Esophagus muscularis mucosa (tissue), 4 donors: Measurements from ENCODE around the gene HOXD9. TPM values are rescaled to one million over a fixed set of nuclear protein-coding genes. Genes with fewer than 3 reads are reported as not detected.

Experiments used
- DNase-seq: peaks from one replicate; pipeline ENCODE4 v3.0.0-alpha.2; 2017; ENCODE audit errors: extremely low spot score
- H3K27ac ChIP-seq, 4 donors: fragments of 200-600 bp; sonication (generic); replicated peaks in 1 of 4; 1 replicate in 3 of 4; 2 replicates in 1 of 4; pipeline ENCODE4 v1.5.1; 2016 to 2019; ENCODE audit warnings: mild to moderate bottlenecking in 1 of 4
- H3K27me3 ChIP-seq, 4 donors: fragments of 200-600 bp; sonication (generic); one replicate each; pipeline versions ENCODE4 v1.5.1 to v1.6.0; 2016 to 2019
- H3K36me3 ChIP-seq, 4 donors: fragments of 200-600 bp; sonication (generic); one replicate each; pipeline ENCODE4 v1.5.1; 2016 to 2019
- H3K4me1 ChIP-seq, 4 donors: fragments of 200-600 bp; sonication (generic); one replicate each; pipeline ENCODE4 v1.5.1; 2016 to 2019
- H3K4me3 ChIP-seq, 4 donors: fragments of 200-600 bp; sonication (generic); 1 replicate in 2 of 4; 2 replicates in 2 of 4; pipeline ENCODE4 v1.5.1; 2016 to 2019; ENCODE audit warnings: mild to moderate bottlenecking in 4 of 4, moderate library complexity in 1 of 4
- H3K9me3 ChIP-seq, 4 donors: fragments of 200-600 bp; sonication (generic); 1 replicate in 3 of 4; 2 replicates in 1 of 4; pipeline ENCODE4 v1.5.1; 2016 to 2019
- EP300 ChIP-seq: sonication (generic); formaldehyde crosslinking; IDR thresholded peaks from one replicate; pipeline ENCODE4 v1.6.1; 2017; ENCODE audit warnings: antibody characterized with exemption
- POLR2A ChIP-seq: fragments of 450-650 bp; IDR thresholded peaks from one replicate; pipeline ENCODE4 v1.6.1; 2017; ENCODE audit warnings: antibody characterized with exemption, moderate library complexity, mild to moderate bottlenecking, low read depth
- POLR2AphosphoS5 ChIP-seq, 2 donors: sonication (generic); formaldehyde crosslinking; IDR thresholded peaks; one replicate each; pipeline ENCODE4 v1.6.1; 2017; ENCODE audit warnings: antibody characterized with exemption in 2 of 2
- WGBS: methylation state at CpG from one replicate; pipeline ENCODE4 v1.1.5; 2018; 5-methylcytosine and 5-hydroxymethylcytosine counted together
- intact Hi-C: fragments of 100-400 bp; cut with DNase I; formaldehyde crosslinking; loops from one replicate; pipeline ENCODE4 v1.15.1; 2023
- total RNA-seq, 4 donors: library from RNA; depleted of rRNA; stranded (reverse); fragments of >200 nt; gene quantifications; one replicate each; pipeline versions ENCODE4 v1.1.0 to v1.2.1, GENCODE V29; 2016
- TF ChIP-seq, protein P1 (sequence below), 3 experiments: fragments of 200-600 bp in 2 of 3; fragments of 450-650 bp in 1 of 3; sonication (generic) in 2 of 3; IDR thresholded peaks; one replicate each; pipeline ENCODE4 v1.5.1; 2017 to 2019; ENCODE audit warnings: antibody characterized with exemption in 3 of 3, mild to moderate bottlenecking in 2 of 3, moderate library complexity in 1 of 3

HOXD9 gene
- total RNA-seq, 4 donors from 2014 or later, result 0.83 to 2.2 (median 0.99) TPM

DNA sequence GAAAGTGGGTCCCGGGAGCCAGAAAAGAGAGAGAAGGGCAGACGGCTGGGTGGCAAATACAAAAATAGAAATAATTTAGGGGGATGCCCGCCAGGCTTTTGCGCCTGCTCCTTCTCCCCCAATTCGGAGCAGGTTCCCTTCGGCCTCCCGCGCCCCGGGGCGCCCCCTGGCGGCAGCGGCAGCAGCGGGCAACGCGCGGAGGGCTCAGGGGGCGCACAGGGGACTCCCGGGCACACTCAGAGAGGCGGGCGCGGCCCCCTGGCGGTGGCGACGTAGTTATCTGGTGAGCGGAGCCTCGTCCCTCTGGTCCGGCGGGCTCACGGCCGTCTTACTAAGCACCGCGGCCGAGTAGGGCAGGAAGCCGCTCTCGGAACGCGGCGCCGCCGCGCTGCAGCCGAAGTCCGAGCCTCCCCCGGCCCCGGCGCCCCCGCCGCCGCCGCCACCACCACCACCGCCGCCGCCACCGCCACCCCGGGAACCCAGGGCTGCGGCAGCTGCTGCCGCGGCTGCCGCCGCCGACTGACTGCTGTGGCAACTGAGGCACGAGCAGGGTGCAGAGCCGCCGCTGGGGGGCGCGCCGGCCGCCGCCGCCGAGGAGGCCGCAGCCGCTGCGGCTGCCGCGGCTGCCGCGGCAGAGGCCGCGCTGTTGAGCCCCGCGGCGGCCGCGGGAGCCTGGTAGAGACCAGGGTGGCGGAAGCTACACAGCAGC is 42.5 kb upstream of the HOXD9 start:
- Histone ChIP-seq H3K27ac (no peak overlapping the region), H3K4me1 (peaks cover 18 to 49% (median 45%) of the 10 kb centered on the region in 4 donors), H3K36me3 (no peaks in the 10 kb centered on the region), H3K9me3 (peaks cover 0 to 3% (median 0%) of the 10 kb centered on the region in 4 donors), H3K27me3 (peaks cover 0 to 100% (median 89%) of the 10 kb centered on the region in 4 donors), H3K4me3 (peak overlapping the region; percentile 26 to 48 (median 38))
- TF ChIP-seq, protein P1, sequence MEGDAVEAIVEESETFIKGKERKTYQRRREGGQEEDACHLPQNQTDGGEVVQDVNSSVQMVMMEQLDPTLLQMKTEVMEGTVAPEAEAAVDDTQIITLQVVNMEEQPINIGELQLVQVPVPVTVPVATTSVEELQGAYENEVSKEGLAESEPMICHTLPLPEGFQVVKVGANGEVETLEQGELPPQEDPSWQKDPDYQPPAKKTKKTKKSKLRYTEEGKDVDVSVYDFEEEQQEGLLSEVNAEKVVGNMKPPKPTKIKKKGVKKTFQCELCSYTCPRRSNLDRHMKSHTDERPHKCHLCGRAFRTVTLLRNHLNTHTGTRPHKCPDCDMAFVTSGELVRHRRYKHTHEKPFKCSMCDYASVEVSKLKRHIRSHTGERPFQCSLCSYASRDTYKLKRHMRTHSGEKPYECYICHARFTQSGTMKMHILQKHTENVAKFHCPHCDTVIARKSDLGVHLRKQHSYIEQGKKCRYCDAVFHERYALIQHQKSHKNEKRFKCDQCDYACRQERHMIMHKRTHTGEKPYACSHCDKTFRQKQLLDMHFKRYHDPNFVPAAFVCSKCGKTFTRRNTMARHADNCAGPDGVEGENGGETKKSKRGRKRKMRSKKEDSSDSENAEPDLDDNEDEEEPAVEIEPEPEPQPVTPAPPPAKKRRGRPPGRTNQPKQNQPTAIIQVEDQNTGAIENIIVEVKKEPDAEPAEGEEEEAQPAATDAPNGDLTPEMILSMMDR (IDR thresholded peaks at IDR 0.05), result peak in 1 of 3 experiments; percentile 54
- TF ChIP-seq POLR2AphosphoS5 (IDR thresholded peaks at IDR 0.05), result no peak
- intact Hi-C loops, result loop anchor here (5.0 to 10.0 kb wide), 2 partner anchors 713 to 1745 kb away; partner anchors contain the start of gene SP9
- no peak for DNase-seq
- WGBS, result 2% methylated on average over 22 of the region's 86 CpGs

DNA sequence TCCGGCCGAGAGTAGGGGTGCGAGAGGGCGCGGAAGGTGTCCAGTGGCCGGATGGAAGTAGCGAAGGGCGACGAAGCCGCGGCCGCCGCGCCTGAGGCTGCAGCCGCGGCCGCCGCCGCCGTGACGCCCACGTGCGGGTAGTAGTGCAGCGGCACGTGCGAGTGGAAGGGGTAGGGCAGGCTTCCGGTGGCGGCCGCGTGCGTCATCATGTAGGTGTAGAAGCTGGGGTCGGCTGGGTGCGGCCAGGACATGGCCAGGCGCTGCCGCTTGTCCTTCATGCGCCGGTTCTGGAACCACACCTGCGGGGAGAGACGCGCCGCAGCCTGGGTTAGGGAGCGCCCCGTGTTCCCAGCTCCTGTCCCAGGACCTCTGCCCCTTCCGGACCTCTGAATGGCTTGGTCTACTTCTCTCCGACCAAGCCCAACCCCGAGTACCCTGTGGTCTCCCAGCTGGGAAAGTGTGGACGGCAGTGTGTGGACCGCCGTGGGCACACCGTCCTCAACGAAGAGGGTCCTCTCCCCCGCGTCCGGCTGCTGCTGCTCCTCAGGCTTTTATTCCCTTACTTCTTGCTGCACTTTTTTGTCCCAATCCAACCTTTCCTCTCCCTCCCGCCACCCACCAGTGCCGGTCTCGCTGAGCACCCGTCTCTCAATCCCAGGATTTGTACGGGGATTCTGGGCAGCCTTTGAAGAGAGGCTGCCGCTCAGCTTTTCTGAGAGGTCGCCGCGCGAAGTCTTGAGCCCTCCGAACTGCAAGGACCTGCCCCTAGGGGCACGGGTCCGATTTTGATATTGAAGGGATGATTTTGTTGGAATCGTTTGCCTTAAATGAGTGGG is 41.8 kb upstream of the HOXD9 start:
- 8% methylated on average over 36 of the region's 68 CpGs for WGBS
- intact Hi-C loops, result loop anchor here (10.0 kb wide), 1 partner anchor 1746 kb away; the partner anchor contains the start of gene SP9
- peaks cover 18 to 56% (median 53%) of the 10 kb centered on the region in 4 donors for H3K4me1 ChIP-seq
- peaks cover 0 to 100% (median 90%) of the 10 kb centered on the region in 4 donors for H3K27me3 ChIP-seq
- no peak overlapping the region for H3K27ac ChIP-seq
- DNase-seq, result no peak
- TF ChIP-seq EP300 (no peak), POLR2AphosphoS5 (IDR thresholded peaks at IDR 0.05) (no peak), POLR2A (no peak)
- TF ChIP-seq, protein P1 (IDR thresholded peaks at IDR 0.05), result no peak
- peaks cover 0 to 3% (median 0%) of the 10 kb centered on the region in 4 donors for H3K9me3 ChIP-seq
- no peaks in the 10 kb centered on the region for H3K36me3 ChIP-seq
- H3K4me3 ChIP-seq, result peak overlapping the region; percentile 26 to 48 (median 38)

DNA sequence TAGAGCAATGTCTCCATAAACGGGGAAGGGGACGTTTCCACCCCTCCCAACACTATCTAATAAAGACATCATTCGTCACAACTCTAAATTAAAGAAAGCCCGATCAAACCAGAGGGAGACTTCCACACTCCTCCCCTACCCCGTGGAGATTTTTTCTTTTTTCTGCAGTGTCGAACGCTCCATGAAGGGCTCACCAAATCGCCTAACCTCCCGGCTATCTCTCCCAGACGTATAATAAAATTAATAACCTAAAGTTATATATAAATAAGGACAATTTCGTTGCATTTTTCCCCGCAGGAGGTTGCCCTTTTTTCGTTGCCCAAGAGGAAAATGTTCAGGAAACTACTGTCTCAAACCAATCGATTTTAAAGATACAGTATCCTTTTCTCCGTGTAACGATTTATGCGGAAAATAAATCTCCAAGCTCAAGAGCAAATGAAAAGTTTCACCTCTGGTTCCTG is 41.1 kb upstream of the HOXD9 start:
- Histone ChIP-seq H3K36me3 (no peaks in the 10 kb centered on the region), H3K27ac (no peak overlapping the region), H3K27me3 (peaks cover 0 to 100% (median 90%) of the 10 kb centered on the region in 4 donors), H3K9me3 (peaks cover 0 to 3% (median 0%) of the 10 kb centered on the region in 4 donors), H3K4me3 (no peak overlapping the region), H3K4me1 (peaks cover 23 to 63% (median 59%) of the 10 kb centered on the region in 4 donors)
- TF ChIP-seq POLR2A (no peak), EP300 (no peak), POLR2AphosphoS5 (IDR thresholded peaks at IDR 0.05) (no peak)
- TF ChIP-seq, protein P1 (IDR thresholded peaks at IDR 0.05), result no peak
- WGBS, result 6% methylated on average over 17 of the region's 17 CpGs
- intact Hi-C loops, result loop anchor here (10.0 kb wide), 1 partner anchor 1747 kb away; the partner anchor contains the start of gene SP9
- DNase-seq, result no peak

DNA sequence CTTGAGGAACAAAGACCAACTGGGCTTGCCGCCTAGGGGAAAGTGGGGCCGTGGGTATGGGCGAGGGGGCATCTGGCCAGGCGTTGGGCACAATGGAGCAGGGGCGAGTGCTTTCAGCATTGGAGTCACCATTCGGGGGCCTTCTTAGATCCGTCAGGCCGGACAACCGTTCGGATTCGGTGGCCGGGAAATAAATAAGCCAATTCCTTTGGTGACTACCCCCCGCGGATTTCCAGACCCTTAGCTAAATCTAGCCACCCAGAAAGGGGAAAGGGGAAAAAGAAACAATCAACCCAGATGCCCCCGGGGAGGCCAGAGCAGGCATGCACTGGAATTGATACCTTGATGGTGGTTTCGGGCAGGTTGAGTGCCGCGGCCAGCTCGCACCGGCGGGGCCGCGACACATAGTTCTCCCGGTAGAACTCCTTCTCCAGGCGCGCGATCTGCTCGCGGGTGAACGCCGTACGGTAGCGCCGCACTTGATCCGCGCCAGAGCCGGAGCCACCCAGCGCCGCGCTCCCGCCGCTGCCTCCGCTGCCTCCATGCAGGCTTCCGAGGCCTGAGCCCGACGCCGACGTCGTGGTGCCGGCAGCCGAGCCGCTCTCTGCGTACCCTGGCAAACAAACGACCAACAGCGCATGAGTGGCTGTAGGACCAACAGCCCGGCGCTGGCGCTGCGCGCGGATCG is 40.5 kb upstream of the HOXD9 start:
- intact Hi-C loops, result loop anchor here (10.0 kb wide), 1 partner anchor 1747 kb away; the partner anchor contains the start of gene SP9
- Histone ChIP-seq H3K27ac (no peak overlapping the region), H3K4me1 (peaks cover 23 to 63% (median 61%) of the 10 kb centered on the region in 4 donors), H3K27me3 (peaks cover 0 to 100% (median 90%) of the 10 kb centered on the region in 4 donors), H3K9me3 (peaks cover 0 to 3% (median 0%) of the 10 kb centered on the region in 4 donors), H3K36me3 (no peaks in the 10 kb centered on the region), H3K4me3 (no peak overlapping the region)
- 6% methylated on average over 22 of the region's 62 CpGs for WGBS
- no peak for DNase-seq
- TF ChIP-seq POLR2A, result no peak
- TF ChIP-seq POLR2AphosphoS5 (IDR thresholded peaks at IDR 0.05), result no peak
- TF ChIP-seq, protein P1 (IDR thresholded peaks at IDR 0.05), result no peak
- no peak for TF ChIP-seq EP300
